Epithelial cell of esophagus (primary cell): ENCODE results near the gene NLGN4X.

Experiments
- DNase-seq: peaks from one replicate; pipeline ENCODE4 v3.0.0; 2010; ENCODE audit warnings: low read depth
- H3K4me3 ChIP-seq: 2 replicates; pipeline ENCODE4 v1.5.1; 2011; ENCODE audit warnings: mild to moderate bottlenecking, low read length, control low read depth
- TF ChIP-seq, protein P1 (sequence below): IDR thresholded peaks from 2 replicates; pipeline ENCODE4 v1.5.1; 2011; ENCODE audit warnings: low read depth, mild to moderate bottlenecking, low read length, control low read depth, inconsistent platforms; ENCODE audit not compliant: insufficient read depth; ENCODE audit errors: missing control alignments

The NLGN4X gene

DNA sequence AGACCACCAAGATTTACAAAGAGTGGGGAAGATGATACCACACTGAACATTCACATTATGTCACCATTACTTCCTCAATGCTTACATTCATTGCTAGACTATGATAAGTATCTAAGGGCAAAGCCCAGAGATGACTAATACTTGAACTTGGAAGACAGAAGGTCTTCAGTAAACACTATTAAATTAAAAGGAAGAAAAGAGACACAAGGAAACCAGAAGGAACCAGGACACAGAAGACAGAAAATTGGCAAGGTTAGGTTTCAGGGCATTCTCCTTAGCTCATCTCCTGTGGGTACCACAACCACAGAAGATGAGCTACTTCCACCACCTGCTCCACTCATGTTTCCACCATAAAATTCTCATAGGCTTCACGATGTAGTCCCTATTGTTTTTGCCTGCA, 64.9 kb downstream of the NLGN4X start:
- TF ChIP-seq, protein P1, sequence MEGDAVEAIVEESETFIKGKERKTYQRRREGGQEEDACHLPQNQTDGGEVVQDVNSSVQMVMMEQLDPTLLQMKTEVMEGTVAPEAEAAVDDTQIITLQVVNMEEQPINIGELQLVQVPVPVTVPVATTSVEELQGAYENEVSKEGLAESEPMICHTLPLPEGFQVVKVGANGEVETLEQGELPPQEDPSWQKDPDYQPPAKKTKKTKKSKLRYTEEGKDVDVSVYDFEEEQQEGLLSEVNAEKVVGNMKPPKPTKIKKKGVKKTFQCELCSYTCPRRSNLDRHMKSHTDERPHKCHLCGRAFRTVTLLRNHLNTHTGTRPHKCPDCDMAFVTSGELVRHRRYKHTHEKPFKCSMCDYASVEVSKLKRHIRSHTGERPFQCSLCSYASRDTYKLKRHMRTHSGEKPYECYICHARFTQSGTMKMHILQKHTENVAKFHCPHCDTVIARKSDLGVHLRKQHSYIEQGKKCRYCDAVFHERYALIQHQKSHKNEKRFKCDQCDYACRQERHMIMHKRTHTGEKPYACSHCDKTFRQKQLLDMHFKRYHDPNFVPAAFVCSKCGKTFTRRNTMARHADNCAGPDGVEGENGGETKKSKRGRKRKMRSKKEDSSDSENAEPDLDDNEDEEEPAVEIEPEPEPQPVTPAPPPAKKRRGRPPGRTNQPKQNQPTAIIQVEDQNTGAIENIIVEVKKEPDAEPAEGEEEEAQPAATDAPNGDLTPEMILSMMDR: no peak
- DNase-seq: peak; percentile 1
- no peak overlapping the region for H3K4me3 ChIP-seq

GRCh38 chrX:6159468-6159867, 69.2 kb downstream of the NLGN4X start:
- H3K4me3 ChIP-seq: no peak overlapping the region
- DNase-seq: no peak
- TF ChIP-seq, protein P1: no peak

DNA sequence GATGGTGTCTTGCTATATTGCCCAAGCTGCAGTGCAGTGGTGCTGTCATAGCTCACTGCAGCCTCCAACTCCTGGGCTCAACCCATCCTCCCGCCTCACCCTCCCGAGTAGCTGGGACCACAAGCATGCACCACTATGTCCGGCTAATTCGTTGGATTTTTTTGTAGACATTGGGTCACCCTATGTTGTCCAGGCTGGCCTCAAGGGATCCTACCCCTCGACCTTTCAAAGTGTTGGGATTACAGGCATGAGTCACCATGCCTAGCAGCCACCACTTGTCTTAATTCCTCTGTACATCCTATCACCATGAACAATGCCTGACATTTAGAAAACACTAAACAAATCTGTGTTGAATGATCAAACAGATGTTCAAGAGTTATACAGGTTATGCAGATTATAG, 76.7 kb downstream of the NLGN4X start:
- no peak for DNase-seq
- TF ChIP-seq, protein P1: no peak
- H3K4me3 ChIP-seq: no peak overlapping the region

DNA sequence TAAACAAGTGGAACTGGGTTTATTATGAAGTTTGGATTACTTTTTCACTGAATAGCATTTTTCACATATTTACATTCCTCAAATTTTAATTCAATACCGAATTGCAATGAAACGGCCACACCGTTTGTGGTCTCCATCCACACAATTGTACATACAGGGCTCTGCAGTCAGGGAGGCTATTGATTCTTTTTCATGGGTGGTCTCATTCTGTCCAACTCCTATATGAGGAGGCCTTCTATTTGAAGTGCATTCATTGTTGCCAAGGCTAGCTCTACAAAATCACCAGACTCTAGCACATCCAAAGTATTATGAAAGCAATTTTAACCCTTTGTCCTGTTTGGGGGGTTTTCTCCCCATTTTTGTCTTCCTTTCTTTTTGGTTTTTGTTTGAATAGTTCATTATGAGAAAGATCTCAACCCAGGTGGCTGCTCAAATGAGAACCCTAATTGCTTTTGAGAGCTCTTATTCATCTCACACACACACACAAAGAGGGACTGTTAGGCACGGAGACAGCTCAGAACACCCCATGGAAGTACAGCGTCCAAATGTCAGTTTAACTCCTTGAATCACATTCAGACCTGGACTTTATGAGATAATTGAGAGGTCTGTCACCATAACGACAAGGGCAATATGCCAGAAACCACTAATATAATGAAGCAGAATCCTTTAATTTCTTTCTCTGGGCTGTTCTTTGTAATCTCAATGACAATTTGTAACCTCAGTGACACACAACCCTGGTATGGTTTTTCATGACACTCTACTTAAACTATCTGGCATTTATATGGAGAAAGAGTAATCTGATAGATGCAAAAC, 79.4 kb downstream of the NLGN4X start:
- TF ChIP-seq, protein P1: no peak
- DNase-seq: no peak
- no peak overlapping the region for H3K4me3 ChIP-seq

DNA sequence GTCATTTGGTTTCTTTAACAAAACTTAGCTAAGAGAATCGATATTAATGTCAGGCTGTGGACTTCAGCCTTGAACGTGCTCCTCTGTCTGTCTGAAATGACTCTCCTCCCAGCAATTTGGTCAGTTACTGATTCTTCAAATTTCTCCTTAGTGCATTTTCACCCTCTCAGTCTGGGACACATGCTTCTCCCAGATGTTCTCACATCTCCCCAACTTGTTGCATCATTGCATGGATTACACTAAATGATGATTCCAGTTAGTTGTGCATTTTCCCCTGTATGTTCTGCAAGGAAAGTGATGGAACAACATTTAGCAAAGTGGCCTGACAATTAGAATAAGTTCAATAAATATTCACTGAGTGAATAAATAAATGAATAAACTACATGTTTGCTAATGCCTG, 94.4 kb downstream of the NLGN4X start:
- DNase-seq: no peak
- TF ChIP-seq, protein P1: no peak

DNA sequence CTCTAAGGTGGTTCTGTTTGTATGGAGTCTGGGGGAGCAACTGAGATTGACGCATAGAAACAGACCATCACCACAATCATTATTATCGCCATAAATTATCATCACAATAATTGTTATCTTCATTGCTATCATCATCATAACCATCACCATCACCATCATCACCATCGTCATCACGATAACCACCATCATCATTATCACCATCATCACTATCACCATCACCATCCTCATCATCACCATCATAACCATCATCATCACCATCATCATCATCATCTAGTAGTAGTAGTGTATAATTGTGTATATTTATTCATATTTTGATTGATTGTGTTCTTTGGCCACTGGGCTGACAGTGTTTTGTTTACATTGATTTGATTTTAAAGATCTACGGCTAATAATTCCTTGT, 95.7 kb downstream of the NLGN4X start:
- TF ChIP-seq, protein P1: no peak
- no peak overlapping the region for H3K4me3 ChIP-seq

More for the DNA sequence above, 94.4 kb downstream of the NLGN4X start:
- no peak overlapping the region for H3K4me3 ChIP-seq

GRCh38 chrX:6131287-6131686, 97.4 kb downstream of the NLGN4X start:
- no peak for DNase-seq
- TF ChIP-seq, protein P1: no peak
- no peak overlapping the region for H3K4me3 ChIP-seq

More for the DNA sequence above, 95.7 kb downstream of the NLGN4X start:
- DNase-seq: no peak
